Stimulated activated naive CD8-positive, alpha-beta T cell treated with anti-CD3 and anti-CD28 coated beads, Interleukin-15, Interleukin-2, amounts not matched to agents 100 U/mL and 50 U/mL, for 24 hours (primary cell): Measurements from ENCODE around the gene PRKCSH.

Source experiments
- ATAC-seq: fragments of 150-1000 bp; cut with Tn5 transposase; one replicate; pipeline ENCODE4 v1.10.0; 2021
- DNase-seq: peaks from one replicate; pipeline ENCODE4 v3.0.0; 2021

The PRKCSH gene

GRCh38 chr19:11478167-11479089 lies 43.0 kb downstream of the PRKCSH start:
- ATAC-seq (no peak), DNase-seq (no peak)

- ATAC-seq (no peak), DNase-seq (peak; percentile 53)
Measured at GRCh38 chr19:11479090-11479897, 43.9 kb downstream of the PRKCSH start.

GRCh38 chr19:11479898-11480714 lies 44.7 kb downstream of the PRKCSH start:
- no peak for ATAC-seq
- DNase-seq: no peak

- no peak for DNase-seq
- no peak for ATAC-seq
Measured at GRCh38 chr19:11480715-11481533, 45.5 kb downstream of the PRKCSH start, which contains the start of gene ELAVL3. ELAVL3 (minus strand) TSS chr19:11481046; CDS start chr19:11480608, 438 bp downstream.

- ATAC-seq (peak; percentile 89), DNase-seq (peak; percentile 88)
Measured at GRCh38 chr19:11481534-11482383, 46.3 kb downstream of the PRKCSH start.

- peak; percentile 74 for ATAC-seq
- peak; percentile 94 for DNase-seq
Measured at GRCh38 chr19:11482384-11483050, 47.1 kb downstream of the PRKCSH start.

- no peak for ATAC-seq
- DNase-seq: no peak
Measured at GRCh38 chr19:11483366-11484111, 48.1 kb downstream of the PRKCSH start.

- DNase-seq (no peak), ATAC-seq (no peak)
Measured at GRCh38 chr19:11485245-11485837, 49.9 kb downstream of the PRKCSH start.

- ATAC-seq (no peak), DNase-seq (no peak)
Measured at GRCh38 chr19:11486661-11487503, 51.4 kb downstream of the PRKCSH start.

- no peak for ATAC-seq
- DNase-seq: no peak
Measured at GRCh38 chr19:11489378-11489777, 53.9 kb downstream of the PRKCSH start.

GRCh38 chr19:11494634-11495285 lies 59.3 kb downstream of the PRKCSH start:
- DNase-seq (no peak), ATAC-seq (no peak)

- DNase-seq: no peak
- no peak for ATAC-seq
Measured at GRCh38 chr19:11495481-11495880, 60.0 kb downstream of the PRKCSH start.

- DNase-seq: no peak
- no peak for ATAC-seq
Measured at GRCh38 chr19:11495885-11496284, 60.5 kb downstream of the PRKCSH start.

- ATAC-seq: peak; percentile 65
- peak; percentile 75 for DNase-seq
Measured at GRCh38 chr19:11496391-11497163, 61.1 kb downstream of the PRKCSH start.

- no peak for ATAC-seq
- no peak for DNase-seq
Measured at GRCh38 chr19:11499220-11499726, 63.8 kb downstream of the PRKCSH start.

GRCh38 chr19:11499890-11500420 lies 64.5 kb downstream of the PRKCSH start:
- ATAC-seq: no peak
- no peak for DNase-seq
